ENCODE results near the gene POU2F2. TPM values are rescaled to one million over a fixed set of nuclear protein-coding genes. Genes with fewer than 3 reads are reported as not detected.

The POU2F2 gene
- total RNA-seq, 1 experiment from 2014 or later, result 6.0 TPM

GRCh38 chr19:42091300-42091699 lies 40.9 kb downstream of the POU2F2 start:
- ATAC-seq (no peak), DNase-seq (ENCODE audit: low spot score) (no peak)
- H3K27ac Mint-ChIP-seq, result no peak overlapping the region
- TF ChIP-seq, protein P1, sequence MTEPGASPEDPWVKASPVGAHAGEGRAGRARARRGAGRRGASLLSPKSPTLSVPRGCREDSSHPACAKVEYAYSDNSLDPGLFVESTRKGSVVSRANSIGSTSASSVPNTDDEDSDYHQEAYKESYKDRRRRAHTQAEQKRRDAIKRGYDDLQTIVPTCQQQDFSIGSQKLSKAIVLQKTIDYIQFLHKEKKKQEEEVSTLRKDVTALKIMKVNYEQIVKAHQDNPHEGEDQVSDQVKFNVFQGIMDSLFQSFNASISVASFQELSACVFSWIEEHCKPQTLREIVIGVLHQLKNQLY (CRISPR knock-in tag; IDR thresholded peaks at IDR 0.05), result no peak
- no peak for TF ChIP-seq RELA (CRISPR knock-in tag; IDR thresholded peaks at IDR 0.05; ENCODE audit: borderline replicate concordance)
- TF ChIP-seq ZNF121 (CRISPR knock-in tag; IDR thresholded peaks at IDR 0.05), result 0 out of 2 replicates have a peak, but pooled peaks have one; percentile 5
- TF ChIP-seq, protein P2, sequence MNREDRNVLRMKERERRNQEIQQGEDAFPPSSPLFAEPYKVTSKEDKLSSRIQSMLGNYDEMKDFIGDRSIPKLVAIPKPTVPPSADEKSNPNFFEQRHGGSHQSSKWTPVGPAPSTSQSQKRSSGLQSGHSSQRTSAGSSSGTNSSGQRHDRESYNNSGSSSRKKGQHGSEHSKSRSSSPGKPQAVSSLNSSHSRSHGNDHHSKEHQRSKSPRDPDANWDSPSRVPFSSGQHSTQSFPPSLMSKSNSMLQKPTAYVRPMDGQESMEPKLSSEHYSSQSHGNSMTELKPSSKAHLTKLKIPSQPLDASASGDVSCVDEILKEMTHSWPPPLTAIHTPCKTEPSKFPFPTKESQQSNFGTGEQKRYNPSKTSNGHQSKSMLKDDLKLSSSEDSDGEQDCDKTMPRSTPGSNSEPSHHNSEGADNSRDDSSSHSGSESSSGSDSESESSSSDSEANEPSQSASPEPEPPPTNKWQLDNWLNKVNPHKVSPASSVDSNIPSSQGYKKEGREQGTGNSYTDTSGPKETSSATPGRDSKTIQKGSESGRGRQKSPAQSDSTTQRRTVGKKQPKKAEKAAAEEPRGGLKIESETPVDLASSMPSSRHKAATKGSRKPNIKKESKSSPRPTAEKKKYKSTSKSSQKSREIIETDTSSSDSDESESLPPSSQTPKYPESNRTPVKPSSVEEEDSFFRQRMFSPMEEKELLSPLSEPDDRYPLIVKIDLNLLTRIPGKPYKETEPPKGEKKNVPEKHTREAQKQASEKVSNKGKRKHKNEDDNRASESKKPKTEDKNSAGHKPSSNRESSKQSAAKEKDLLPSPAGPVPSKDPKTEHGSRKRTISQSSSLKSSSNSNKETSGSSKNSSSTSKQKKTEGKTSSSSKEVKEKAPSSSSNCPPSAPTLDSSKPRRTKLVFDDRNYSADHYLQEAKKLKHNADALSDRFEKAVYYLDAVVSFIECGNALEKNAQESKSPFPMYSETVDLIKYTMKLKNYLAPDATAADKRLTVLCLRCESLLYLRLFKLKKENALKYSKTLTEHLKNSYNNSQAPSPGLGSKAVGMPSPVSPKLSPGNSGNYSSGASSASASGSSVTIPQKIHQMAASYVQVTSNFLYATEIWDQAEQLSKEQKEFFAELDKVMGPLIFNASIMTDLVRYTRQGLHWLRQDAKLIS (CRISPR knock-in tag; IDR thresholded peaks at IDR 0.05; ENCODE audit: borderline replicate concordance), result no peak
- H3K4me3 Mint-ChIP-seq, result no peak overlapping the region
- CTCF ChIA-PET, result interaction anchor here (0.6 to 1.3 kb wide), 5 partner anchors 41 to 85 kb away, joined by 3 to 7 read pairs (median 3); no protein-coding TSS in a partner anchor
- POLR2A ChIA-PET, result no interaction called here
- H3K27me3 Mint-ChIP-seq (ENCODE audit: low read depth), result peaks cover 14% of the 10 kb centered on the region
- H3K4me1 Mint-ChIP-seq, result peaks cover 34% of the 10 kb centered on the region
- no peaks in the 10 kb centered on the region for H3K9me3 Mint-ChIP-seq
- no peaks in the 10 kb centered on the region for H3K36me3 Mint-ChIP-seq

GRCh38 chr19:42090672-42091071 lies 41.6 kb downstream of the POU2F2 start:
- no peak overlapping the region for H3K4me3 Mint-ChIP-seq
- H3K27ac Mint-ChIP-seq, result 0 out of 2 replicates have a peak overlapping the region, but pooled peaks have one; percentile 63
- TF ChIP-seq ZNF317 (CRISPR knock-in tag; IDR thresholded peaks at IDR 0.05; ENCODE audit: borderline replicate concordance, low read depth) (no peak), NFATC4 (CRISPR knock-in tag; IDR thresholded peaks at IDR 0.05) (no peak), NR1H2 (CRISPR knock-in tag; IDR thresholded peaks at IDR 0.05) (no peak), RORB (CRISPR knock-in tag; IDR thresholded peaks at IDR 0.05) (no peak), E2F5 (CRISPR knock-in tag; IDR thresholded peaks at IDR 0.05) (no peak), HMGA2 (CRISPR knock-in tag; IDR thresholded peaks at IDR 0.05) (no peak), JUN (CRISPR knock-in tag; IDR thresholded peaks at IDR 0.05) (no peak)
- H3K36me3 Mint-ChIP-seq, result no peaks in the 10 kb centered on the region
- H3K27me3 Mint-ChIP-seq (ENCODE audit: low read depth), result peaks cover 13% of the 10 kb centered on the region
- DNase-seq (ENCODE audit: low spot score) (no peak), ATAC-seq (no peak)
- H3K9me3 Mint-ChIP-seq, result no peaks in the 10 kb centered on the region
- CTCF ChIA-PET, result interaction anchor here (0.6 to 0.9 kb wide), 3 partner anchors 40 to 937 kb away, joined by 3 to 4 read pairs (median 3); no protein-coding TSS in a partner anchor
- POLR2A ChIA-PET, result no interaction called here
- H3K4me1 Mint-ChIP-seq, result peaks cover 37% of the 10 kb centered on the region

GRCh38 chr19:42089772-42090171 lies 42.5 kb downstream of the POU2F2 start:
- POLR2A ChIA-PET, result no interaction called here
- ATAC-seq, result no peak
- TF ChIP-seq, protein P3, sequence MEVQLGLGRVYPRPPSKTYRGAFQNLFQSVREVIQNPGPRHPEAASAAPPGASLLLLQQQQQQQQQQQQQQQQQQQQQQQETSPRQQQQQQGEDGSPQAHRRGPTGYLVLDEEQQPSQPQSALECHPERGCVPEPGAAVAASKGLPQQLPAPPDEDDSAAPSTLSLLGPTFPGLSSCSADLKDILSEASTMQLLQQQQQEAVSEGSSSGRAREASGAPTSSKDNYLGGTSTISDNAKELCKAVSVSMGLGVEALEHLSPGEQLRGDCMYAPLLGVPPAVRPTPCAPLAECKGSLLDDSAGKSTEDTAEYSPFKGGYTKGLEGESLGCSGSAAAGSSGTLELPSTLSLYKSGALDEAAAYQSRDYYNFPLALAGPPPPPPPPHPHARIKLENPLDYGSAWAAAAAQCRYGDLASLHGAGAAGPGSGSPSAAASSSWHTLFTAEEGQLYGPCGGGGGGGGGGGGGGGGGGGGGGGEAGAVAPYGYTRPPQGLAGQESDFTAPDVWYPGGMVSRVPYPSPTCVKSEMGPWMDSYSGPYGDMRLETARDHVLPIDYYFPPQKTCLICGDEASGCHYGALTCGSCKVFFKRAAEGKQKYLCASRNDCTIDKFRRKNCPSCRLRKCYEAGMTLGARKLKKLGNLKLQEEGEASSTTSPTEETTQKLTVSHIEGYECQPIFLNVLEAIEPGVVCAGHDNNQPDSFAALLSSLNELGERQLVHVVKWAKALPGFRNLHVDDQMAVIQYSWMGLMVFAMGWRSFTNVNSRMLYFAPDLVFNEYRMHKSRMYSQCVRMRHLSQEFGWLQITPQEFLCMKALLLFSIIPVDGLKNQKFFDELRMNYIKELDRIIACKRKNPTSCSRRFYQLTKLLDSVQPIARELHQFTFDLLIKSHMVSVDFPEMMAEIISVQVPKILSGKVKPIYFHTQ (CRISPR knock-in tag; IDR thresholded peaks at IDR 0.05), result no peak
- TF ChIP-seq ZNF138 (CRISPR knock-in tag; conservative IDR thresholded peaks at IDR 0.05), result no peak
- TF ChIP-seq SOX15 (CRISPR knock-in tag; IDR thresholded peaks at IDR 0.05), result no peak
- TF ChIP-seq ZNF232 (CRISPR knock-in tag; IDR thresholded peaks at IDR 0.05), result no peak
- TF ChIP-seq, protein P4, sequence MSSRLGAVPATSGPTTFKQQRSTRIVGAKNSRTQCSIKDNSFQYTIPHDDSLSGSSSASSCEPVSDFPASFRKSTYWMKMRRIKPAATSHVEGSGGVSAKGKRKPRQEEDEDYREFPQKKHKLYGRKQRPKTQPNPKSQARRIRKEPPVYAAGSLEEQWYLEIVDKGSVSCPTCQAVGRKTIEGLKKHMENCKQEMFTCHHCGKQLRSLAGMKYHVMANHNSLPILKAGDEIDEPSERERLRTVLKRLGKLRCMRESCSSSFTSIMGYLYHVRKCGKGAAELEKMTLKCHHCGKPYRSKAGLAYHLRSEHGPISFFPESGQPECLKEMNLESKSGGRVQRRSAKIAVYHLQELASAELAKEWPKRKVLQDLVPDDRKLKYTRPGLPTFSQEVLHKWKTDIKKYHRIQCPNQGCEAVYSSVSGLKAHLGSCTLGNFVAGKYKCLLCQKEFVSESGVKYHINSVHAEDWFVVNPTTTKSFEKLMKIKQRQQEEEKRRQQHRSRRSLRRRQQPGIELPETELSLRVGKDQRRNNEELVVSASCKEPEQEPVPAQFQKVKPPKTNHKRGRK (CRISPR knock-in tag; IDR thresholded peaks at IDR 0.05; ENCODE audit: borderline replicate concordance), result no peak
- peaks cover 5% of the 10 kb centered on the region for H3K27me3 Mint-ChIP-seq (ENCODE audit: low read depth)
- no peak for DNase-seq (ENCODE audit: low spot score)
- H3K9me3 Mint-ChIP-seq, result no peaks in the 10 kb centered on the region
- peak overlapping the region; percentile 33; the same call in 1 of the 2 replicates for H3K27ac Mint-ChIP-seq
- H3K4me3 Mint-ChIP-seq, result no peak overlapping the region
- peaks cover 34% of the 10 kb centered on the region for H3K4me1 Mint-ChIP-seq
- CTCF ChIA-PET, result no interaction called here
- no peaks in the 10 kb centered on the region for H3K36me3 Mint-ChIP-seq

Data from WTC11 (cell line).